ENCODE data around the gene MACROD1. TPM values are rescaled to one million over a fixed set of nuclear protein-coding genes. Genes with fewer than 3 reads are reported as not detected.

MACROD1 gene
- total RNA-seq, 2 experiments from 2014 or later = 14.4 to 14.6 TPM

DNA sequence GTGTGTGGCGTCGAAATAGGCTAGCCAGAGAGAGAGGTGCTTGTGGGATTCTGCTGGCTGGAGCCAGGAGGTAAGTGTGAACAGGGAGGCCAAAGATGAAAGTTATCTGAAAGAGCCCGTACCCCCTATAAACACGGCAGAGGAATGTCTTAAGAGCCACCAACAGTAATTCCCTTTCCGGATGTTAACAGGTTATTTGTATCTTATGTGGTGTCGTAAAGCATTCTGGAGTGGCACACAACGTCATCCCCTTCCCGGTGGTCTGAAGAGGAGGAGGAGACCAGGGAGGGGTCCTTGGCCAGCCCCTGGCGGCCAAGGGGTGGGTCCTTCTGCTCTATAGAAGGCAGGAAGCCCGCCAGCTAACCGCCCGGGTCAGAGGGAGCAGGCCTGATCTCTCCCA is 39.5 kb downstream of the MACROD1 start:
- no peaks in the 10 kb centered on the region for H3K36me3 Mint-ChIP-seq (ENCODE audit: low read depth)
- no peak overlapping the region for H3K4me3 Mint-ChIP-seq
- CTCF ChIA-PET = no interaction called here
- no peak overlapping the region for H3K27ac Mint-ChIP-seq
- POLR2A ChIA-PET = no interaction called here
- H3K9me3 Mint-ChIP-seq (ENCODE audit: insufficient read depth) = no peaks in the 10 kb centered on the region
- DNase-seq = no peak
- ATAC-seq = no peak
- no peaks in the 10 kb centered on the region for H3K27me3 Mint-ChIP-seq (ENCODE audit: low read depth)
- peaks cover 11% of the 10 kb centered on the region for H3K4me1 Mint-ChIP-seq (ENCODE audit: low read depth)

DNA sequence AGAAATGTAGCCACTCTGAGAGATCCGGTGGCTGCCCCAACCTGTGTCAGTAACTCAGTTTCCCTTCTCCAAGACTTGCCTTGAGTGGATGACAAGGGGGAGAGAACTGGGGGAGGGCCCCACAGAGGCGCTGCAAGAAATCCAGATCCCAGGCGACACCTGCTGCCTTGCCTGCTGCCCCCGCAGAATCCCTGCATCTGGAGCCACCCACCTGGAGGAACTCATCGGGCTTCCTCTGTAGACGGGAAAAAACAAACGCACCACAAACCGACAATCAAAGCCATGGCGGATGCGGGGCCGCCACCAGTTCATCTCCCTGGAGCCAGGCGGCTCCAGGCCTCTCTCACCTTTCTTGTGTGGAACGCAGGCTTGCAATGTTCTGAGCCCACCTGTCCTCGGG is 40.2 kb downstream of the MACROD1 start:
- ChIA-PET CTCF (no interaction called here), POLR2A (no interaction called here)
- H3K27ac Mint-ChIP-seq = no peak overlapping the region
- ATAC-seq (no peak), DNase-seq (no peak)
- peaks cover 11% of the 10 kb centered on the region for H3K4me1 Mint-ChIP-seq (ENCODE audit: low read depth)
- H3K4me3 Mint-ChIP-seq = no peak overlapping the region
- H3K36me3 Mint-ChIP-seq (ENCODE audit: low read depth) = no peaks in the 10 kb centered on the region
- no peaks in the 10 kb centered on the region for H3K27me3 Mint-ChIP-seq (ENCODE audit: low read depth)
- no peaks in the 10 kb centered on the region for H3K9me3 Mint-ChIP-seq (ENCODE audit: insufficient read depth)

DNA sequence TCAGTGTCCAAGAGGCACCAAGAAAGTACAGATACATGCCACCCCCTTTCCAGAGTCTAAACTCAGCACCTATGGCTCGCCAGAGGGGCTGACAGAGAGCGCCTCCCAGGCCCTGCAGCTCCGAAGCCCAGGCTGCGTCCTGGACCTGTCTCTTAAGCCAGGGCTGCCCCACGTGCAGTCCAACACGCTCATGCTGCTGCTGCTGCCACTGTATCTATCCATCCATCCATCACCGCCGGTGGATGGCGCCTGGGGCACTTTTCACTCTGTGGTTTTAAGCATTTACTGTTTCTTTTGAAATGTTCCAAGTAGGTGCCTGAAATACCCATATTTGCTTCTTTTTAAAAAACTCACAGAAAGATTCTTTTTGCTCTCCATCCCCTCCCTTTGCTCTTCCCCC is 41.8 kb downstream of the MACROD1 start:
- ATAC-seq (no peak), DNase-seq (no peak)
- Mint-ChIP-seq H3K27ac (no peak overlapping the region), H3K9me3 (ENCODE audit: insufficient read depth) (no peaks in the 10 kb centered on the region), H3K4me1 (ENCODE audit: low read depth) (peaks cover 11% of the 10 kb centered on the region), H3K4me3 (no peak overlapping the region), H3K36me3 (ENCODE audit: low read depth) (no peaks in the 10 kb centered on the region), H3K27me3 (ENCODE audit: low read depth) (no peaks in the 10 kb centered on the region)
- ChIA-PET POLR2A (no interaction called here), CTCF (no interaction called here)

DNA sequence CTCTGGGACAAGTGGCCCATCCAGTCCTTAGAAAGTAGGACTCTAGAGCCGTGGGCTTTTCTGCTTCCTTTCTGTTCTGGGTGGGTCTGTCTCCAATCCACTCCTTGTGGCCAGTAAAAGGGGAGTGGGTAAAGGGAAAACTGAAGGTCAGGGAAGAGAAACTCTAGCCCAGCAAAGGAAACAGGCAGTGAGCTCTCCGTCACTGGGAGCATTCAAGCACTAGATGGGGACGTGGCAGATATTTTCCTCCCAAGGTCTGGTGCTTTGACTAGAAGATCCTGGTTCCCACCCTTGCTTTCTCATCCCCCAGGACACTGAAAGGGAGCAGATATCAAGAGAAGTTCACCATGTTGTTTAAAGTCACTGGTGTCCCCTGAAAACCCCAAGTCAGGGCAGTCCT is 42.2 kb downstream of the MACROD1 start:
- Mint-ChIP-seq H3K9me3 (ENCODE audit: insufficient read depth) (no peaks in the 10 kb centered on the region), H3K27me3 (ENCODE audit: low read depth) (no peaks in the 10 kb centered on the region), H3K36me3 (ENCODE audit: low read depth) (no peaks in the 10 kb centered on the region), H3K4me3 (no peak overlapping the region), H3K4me1 (ENCODE audit: low read depth) (peaks cover 11% of the 10 kb centered on the region), H3K27ac (no peak overlapping the region)
- no peak for DNase-seq
- ChIA-PET POLR2A (no interaction called here), CTCF (no interaction called here)
- ATAC-seq = no peak

DNA sequence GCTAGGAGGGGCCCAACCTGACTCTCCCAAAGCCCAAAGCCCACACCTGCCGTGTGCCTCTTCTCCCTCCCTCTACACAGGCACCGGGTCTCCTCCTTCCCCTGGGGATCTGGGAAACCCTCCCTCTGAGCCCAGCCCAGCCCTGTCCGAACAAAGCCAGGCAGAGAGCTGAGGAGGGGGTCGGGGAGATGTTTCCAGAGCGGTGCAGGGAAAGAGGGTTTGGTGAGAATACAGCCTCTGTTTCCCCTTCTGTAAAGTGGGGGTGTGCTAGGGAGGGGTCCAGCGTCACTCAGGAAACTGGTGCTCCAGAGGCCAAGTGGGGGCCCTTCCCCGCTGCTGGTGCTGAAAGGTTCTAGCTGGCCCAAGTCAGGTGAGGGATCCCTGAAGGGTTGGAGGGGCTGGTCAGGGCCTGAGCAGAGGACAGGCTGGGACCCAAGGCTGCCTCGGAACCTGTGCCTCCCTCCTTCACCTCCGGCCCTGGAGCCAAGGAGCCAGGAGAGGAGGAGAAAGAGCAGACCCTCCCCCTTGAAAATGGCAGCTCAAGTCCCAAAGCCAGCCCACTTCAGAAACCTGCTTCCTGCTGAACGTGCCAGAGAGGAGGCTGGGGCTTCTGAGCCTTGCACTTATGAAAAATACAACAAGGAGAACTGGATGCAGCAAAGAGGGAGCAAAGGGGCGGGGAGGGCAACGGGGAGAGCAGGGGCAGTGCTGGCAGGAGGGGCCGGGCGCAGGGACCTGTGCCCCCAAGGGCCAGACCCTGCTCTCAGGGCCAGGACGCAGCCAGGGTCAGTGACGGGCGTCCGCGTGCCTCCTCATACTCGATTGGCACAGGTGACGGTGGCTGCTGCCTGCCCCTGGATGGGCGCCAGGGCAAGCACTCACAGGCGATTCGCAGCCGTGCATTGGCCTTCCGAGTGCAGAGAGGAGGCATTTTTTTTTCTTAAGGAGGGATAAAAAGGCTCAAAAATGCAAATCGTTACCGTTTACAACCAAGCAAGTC is 43.2 kb downstream of the MACROD1 start:
- no peak overlapping the region for H3K4me3 Mint-ChIP-seq
- no peaks in the 10 kb centered on the region for H3K36me3 Mint-ChIP-seq (ENCODE audit: low read depth)
- H3K4me1 Mint-ChIP-seq (ENCODE audit: low read depth) = peaks cover 11% of the 10 kb centered on the region
- ChIA-PET POLR2A (no interaction called here), CTCF (no interaction called here)
- no peak for DNase-seq
- no peak overlapping the region for H3K27ac Mint-ChIP-seq
- no peak for ATAC-seq
- H3K27me3 Mint-ChIP-seq (ENCODE audit: low read depth) = no peaks in the 10 kb centered on the region
- H3K9me3 Mint-ChIP-seq (ENCODE audit: insufficient read depth) = no peaks in the 10 kb centered on the region

DNA sequence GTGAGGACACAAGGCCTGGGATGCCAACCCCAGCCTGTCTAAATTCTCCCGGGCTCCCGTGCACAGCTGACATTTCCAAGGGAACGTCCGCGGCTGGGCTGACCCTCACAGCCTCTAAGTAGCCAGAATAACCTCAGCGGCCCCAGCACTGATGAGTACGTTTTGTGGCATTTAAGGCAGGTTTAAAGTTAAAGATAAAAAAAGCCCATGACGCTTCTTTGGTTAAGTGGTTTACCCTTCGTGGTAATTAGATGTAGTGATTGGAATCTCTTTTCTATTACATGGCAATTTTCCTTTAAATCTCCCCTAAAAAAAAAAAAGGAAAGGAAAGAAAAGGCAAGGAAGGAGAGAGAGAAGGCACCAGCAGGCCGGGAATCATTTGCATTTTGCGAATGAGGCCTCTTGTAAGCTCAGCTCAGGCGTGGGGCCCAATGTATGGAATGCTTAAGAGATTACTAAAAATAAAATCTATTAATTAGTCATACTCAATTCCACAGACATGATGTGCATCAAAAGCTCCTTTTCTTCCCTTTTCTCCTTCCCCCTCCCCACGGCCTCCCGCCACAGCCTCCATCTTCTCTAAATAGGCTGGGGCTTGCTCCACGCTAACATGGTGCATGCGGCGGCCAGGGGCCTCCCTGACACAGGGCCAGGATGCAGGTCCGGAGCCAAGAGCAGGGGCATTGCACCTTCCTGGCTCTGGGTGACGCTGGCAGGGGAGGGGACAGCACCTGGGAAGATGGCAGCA is 44.1 kb downstream of the MACROD1 start:
- H3K4me1 Mint-ChIP-seq (ENCODE audit: low read depth) = peaks cover 11% of the 10 kb centered on the region
- H3K4me3 Mint-ChIP-seq = no peak overlapping the region
- ATAC-seq (no peak), DNase-seq (no peak)
- ChIA-PET POLR2A (no interaction called here), CTCF (no interaction called here)
- no peaks in the 10 kb centered on the region for H3K9me3 Mint-ChIP-seq (ENCODE audit: insufficient read depth)
- H3K36me3 Mint-ChIP-seq (ENCODE audit: low read depth) = no peaks in the 10 kb centered on the region
- no peak overlapping the region for H3K27ac Mint-ChIP-seq
- H3K27me3 Mint-ChIP-seq (ENCODE audit: low read depth) = no peaks in the 10 kb centered on the region

DNA sequence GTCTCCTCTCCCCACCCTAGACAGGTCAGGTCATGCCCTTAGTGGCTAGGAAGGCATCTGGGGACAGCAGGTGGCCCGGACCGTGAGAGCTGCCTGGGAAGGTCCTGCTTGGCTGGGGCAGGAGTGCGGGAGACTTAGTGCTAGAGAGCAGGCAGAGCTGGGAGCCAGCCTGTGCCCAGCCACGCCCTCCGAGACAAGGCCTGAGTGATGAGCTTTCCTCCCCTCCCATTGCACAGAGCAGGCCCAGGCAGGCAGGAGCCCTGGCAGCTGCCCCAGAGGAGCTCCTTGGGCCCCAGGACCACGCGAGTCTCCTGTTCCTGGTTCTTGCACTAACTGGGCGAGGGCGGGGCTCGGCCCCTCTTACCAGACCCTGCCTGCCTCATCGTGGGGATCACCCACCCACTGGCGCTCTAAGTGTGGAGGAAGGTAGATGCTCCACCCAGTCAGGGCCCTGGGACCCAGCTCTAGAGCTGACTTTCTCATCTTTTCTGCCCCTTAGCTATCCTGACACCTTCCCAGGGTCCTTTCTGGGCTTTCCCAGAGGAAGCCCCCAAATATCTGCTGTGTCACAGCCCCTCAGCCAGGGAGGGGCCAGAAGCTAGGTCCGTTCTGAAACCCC is 44.9 kb downstream of the MACROD1 start:
- H3K9me3 Mint-ChIP-seq (ENCODE audit: insufficient read depth) = no peaks in the 10 kb centered on the region
- H3K27ac Mint-ChIP-seq = no peak overlapping the region
- ATAC-seq (no peak), DNase-seq (no peak)
- CTCF ChIA-PET = no interaction called here
- no peak overlapping the region for H3K4me3 Mint-ChIP-seq
- no peaks in the 10 kb centered on the region for H3K27me3 Mint-ChIP-seq (ENCODE audit: low read depth)
- peaks cover 11% of the 10 kb centered on the region for H3K4me1 Mint-ChIP-seq (ENCODE audit: low read depth)
- POLR2A ChIA-PET = no interaction called here
- H3K36me3 Mint-ChIP-seq (ENCODE audit: low read depth) = no peaks in the 10 kb centered on the region

DNA sequence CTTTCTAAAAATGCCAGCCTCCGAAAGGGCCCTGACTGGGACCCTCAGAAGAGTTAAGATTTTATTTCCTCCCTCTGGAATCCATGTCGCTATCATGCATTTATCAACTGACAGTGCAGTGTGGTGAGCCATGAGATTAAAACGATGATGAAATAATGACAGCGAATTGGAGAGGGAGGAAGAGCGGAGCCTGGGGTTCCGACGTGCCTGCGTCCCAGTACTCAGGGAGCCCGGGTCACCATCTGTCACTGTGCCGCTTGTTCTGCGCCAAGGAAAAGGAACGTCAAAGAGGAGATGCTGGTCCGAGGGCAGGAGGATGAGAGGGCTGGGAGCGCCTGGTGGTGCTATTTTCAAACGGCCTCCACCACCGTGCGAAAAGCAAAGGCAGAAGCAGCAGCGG is 46.2 kb downstream of the MACROD1 start:
- Mint-ChIP-seq H3K36me3 (ENCODE audit: low read depth) (no peaks in the 10 kb centered on the region), H3K27ac (no peak overlapping the region), H3K9me3 (ENCODE audit: insufficient read depth) (no peaks in the 10 kb centered on the region), H3K27me3 (ENCODE audit: low read depth) (no peaks in the 10 kb centered on the region), H3K4me1 (ENCODE audit: low read depth) (peaks cover 4% of the 10 kb centered on the region), H3K4me3 (no peak overlapping the region)
- POLR2A ChIA-PET = no interaction called here
- DNase-seq (no peak), ATAC-seq (no peak)
- CTCF ChIA-PET = no interaction called here

DNA sequence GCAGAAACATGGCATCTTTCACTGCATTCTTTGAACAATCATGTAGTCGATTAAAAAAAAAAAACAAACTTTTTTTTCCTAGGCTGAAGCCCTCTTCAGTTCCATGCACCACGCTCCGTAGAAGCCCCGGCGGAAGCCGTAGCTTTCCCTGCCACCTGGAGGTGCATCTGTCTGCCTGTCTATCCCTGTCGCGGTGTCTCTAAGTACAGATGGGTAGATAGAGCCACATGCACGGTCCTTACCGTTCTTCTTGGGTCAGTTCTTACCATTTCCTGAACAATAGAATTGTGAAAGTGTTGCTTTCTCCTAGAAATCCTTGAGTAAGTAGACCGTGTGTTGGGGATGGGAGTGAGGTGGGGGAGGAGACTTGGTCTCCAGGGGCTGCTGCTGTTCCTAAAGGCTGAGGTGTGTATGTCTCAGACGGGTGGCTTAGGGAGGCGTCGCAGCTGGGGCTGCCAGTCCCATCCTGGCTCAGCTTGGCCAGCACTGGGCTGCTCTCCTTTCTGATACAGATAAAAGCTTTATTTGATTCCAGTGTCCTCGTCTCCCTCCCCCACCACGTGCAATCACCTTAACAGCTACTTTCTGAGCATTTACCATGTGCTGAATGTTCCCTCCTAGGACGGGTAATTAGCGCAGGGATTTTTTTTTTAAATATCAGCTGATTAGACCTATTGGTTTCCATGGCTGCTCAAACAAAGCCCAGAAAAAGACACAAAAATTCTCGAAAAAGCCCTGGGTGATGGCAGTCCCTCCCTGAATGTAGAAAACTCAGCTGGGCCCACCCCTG is 46.8 kb downstream of the MACROD1 start:
- H3K4me3 Mint-ChIP-seq = no peak overlapping the region
- H3K9me3 Mint-ChIP-seq (ENCODE audit: insufficient read depth) = no peaks in the 10 kb centered on the region
- no peak for ATAC-seq
- no peaks in the 10 kb centered on the region for H3K27me3 Mint-ChIP-seq (ENCODE audit: low read depth)
- no peak overlapping the region for H3K27ac Mint-ChIP-seq
- DNase-seq = no peak
- ChIA-PET POLR2A (no interaction called here), CTCF (no interaction called here)
- peaks cover 4% of the 10 kb centered on the region for H3K4me1 Mint-ChIP-seq (ENCODE audit: low read depth)
- H3K36me3 Mint-ChIP-seq (ENCODE audit: low read depth) = no peaks in the 10 kb centered on the region

DNA sequence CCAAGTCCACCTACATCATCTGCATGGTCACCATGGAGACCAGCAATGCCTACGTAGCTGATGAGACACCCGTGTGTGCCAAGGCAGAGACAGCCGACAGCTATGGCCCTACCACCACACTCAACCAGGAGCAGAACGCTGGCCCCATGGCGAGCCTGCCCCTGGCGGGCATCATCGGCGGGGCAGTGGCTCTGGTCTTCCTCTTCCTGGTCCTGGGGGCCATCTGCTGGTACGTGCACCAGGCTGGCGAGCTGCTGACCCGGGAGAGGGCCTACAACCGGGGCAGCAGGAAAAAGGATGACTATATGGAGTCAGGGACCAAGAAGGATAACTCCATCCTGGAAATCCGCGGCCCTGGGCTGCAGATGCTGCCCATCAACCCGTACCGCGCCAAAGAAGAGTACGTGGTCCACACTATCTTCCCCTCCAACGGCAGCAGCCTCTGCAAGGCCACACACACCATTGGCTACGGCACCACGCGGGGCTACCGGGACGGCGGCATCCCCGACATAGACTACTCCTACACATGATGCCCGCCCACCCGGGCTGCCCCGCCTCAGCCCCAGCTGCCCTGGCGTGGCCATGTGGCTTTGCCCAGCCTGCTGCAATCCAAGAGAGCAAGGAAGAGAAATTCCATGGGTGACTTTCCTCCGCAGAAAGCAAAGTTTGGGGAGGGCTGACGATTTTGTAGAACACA is 48.0 kb downstream of the MACROD1 start:
- ATAC-seq = no peak
- H3K9me3 Mint-ChIP-seq (ENCODE audit: insufficient read depth) = no peaks in the 10 kb centered on the region
- H3K27ac Mint-ChIP-seq = no peak overlapping the region
- no peak overlapping the region for H3K4me3 Mint-ChIP-seq
- no peaks in the 10 kb centered on the region for H3K36me3 Mint-ChIP-seq (ENCODE audit: low read depth)
- CTCF ChIA-PET = no interaction called here
- H3K27me3 Mint-ChIP-seq (ENCODE audit: low read depth) = no peaks in the 10 kb centered on the region
- DNase-seq = no peak
- POLR2A ChIA-PET = no interaction called here
- H3K4me1 Mint-ChIP-seq (ENCODE audit: low read depth) = peaks cover 4% of the 10 kb centered on the region
